Caco-2 (cell line): ENCODE data around the gene OR8H2. TPM values are rescaled to one million over a fixed set of nuclear protein-coding genes. Genes with fewer than 3 reads are reported as not detected.

Experiments used
- BruUV-seq: library from RNA; stranded (reverse); fragments of 400-500 nt; replicated peaks from 2 replicates; lab custom pipeline; 2021; lab: Mats Ljungman, UMichigan
- CTCF ChIA-PET: fragments of 300-600 bp; sonication (Branson Sonifier 250); formaldehyde crosslinking; loops from one replicate; lab custom pipeline; 2022; ENCODE audit warnings: antibody characterized with exemption; lab: Charles Lee
- POLR2A ChIA-PET: fragments of 300-600 bp; sonication (Branson Sonifier 250); formaldehyde crosslinking; loops from one replicate; lab custom pipeline; 2022; ENCODE audit warnings: antibody characterized with exemption; lab: Charles Lee
- DNase-seq, 2 experiments: peaks; one replicate each; pipeline versions ENCODE4 v3.0.0 to v3.0.0-alpha.2; 2020 to 2022
- H3K27me3 ChIP-seq: replicated peaks from 2 replicates; pipeline ENCODE4 v1.6.0; 2011; ENCODE audit warnings: low read length; ENCODE audit not compliant: control insufficient read depth, insufficient read depth
- H3K36me3 ChIP-seq: 2 replicates; pipeline ENCODE4 v1.5.1; 2011; ENCODE audit warnings: low read length; ENCODE audit not compliant: control insufficient read depth, insufficient read depth
- H3K4me1 ChIP-seq: fragments of 250-450 bp; sonication (Bioruptor Pico); 2 replicates; pipeline ENCODE4 v1.5.1; 2020; ENCODE audit warnings: mild to moderate bottlenecking
- H3K4me3 ChIP-seq: 2 replicates; pipeline ENCODE4 v1.5.1; 2011; ENCODE audit warnings: low read depth, mild to moderate bottlenecking, control low read depth, low read length
- H3K9me3 ChIP-seq: fragments of 250-450 bp; sonication (Bioruptor Pico); 2 replicates; pipeline ENCODE4 v1.5.1; 2020; ENCODE audit warnings: mild to moderate bottlenecking, moderate library complexity
- H3K27ac Mint-ChIP-seq: one replicate; pipeline ENCODE4 v1.8.0; 2022; ENCODE audit warnings: mixed read lengths; ENCODE audit not compliant: unreplicated experiment
- H3K27me3 Mint-ChIP-seq: one replicate; pipeline ENCODE4 v1.8.0; 2022; ENCODE audit warnings: mixed read lengths; ENCODE audit not compliant: insufficient read depth, unreplicated experiment
- H3K36me3 Mint-ChIP-seq: one replicate; pipeline ENCODE4 v1.8.0; 2022; ENCODE audit warnings: mild to moderate bottlenecking, mixed read lengths; ENCODE audit not compliant: insufficient read depth, unreplicated experiment
- H3K4me1 Mint-ChIP-seq: one replicate; pipeline ENCODE4 v1.8.0; 2022; ENCODE audit warnings: low read depth, mixed read lengths; ENCODE audit not compliant: unreplicated experiment
- H3K4me3 Mint-ChIP-seq: one replicate; pipeline ENCODE4 v1.8.0; 2022; ENCODE audit warnings: mild to moderate bottlenecking, moderate library complexity, mixed read lengths; ENCODE audit not compliant: unreplicated experiment
- H3K9me3 Mint-ChIP-seq: one replicate; pipeline ENCODE4 v1.8.0; 2022; ENCODE audit warnings: mixed read lengths; ENCODE audit not compliant: unreplicated experiment
- CTCF ChIP-seq, 2 experiments: fragments of 200-600 bp in 1 of 2; IDR thresholded peaks; 1 replicate in 1 of 2; 2 replicates in 1 of 2; pipeline versions ENCODE4 v1.5.1 to v1.8.0; 2011 to 2022; ENCODE audit warnings: antibody characterized with exemption in 1 of 2, control low read depth in 1 of 2, inconsistent platforms in 1 of 2, low read depth in 1 of 2, low read length in 1 of 2, mild to moderate bottlenecking in 1 of 2, moderate library complexity in 1 of 2; ENCODE audit not compliant: insufficient read depth in 1 of 2, severe bottlenecking in 1 of 2, unreplicated experiment in 1 of 2
- intact Hi-C: fragments of 100-400 bp; cut with micrococcal nuclease; formaldehyde crosslinking; loops from one replicate; pipeline ENCODE4 v1.10.0; 2022; ENCODE audit not compliant: unreplicated experiment
- total RNA-seq: library from RNA; stranded (reverse); gene quantifications from 2 replicates; pipeline ENCODE4 v1.2.3, GENCODE V29; 2022

The OR8H2 gene
- total RNA-seq, 1 experiment from 2014 or later: not detected

DNA sequence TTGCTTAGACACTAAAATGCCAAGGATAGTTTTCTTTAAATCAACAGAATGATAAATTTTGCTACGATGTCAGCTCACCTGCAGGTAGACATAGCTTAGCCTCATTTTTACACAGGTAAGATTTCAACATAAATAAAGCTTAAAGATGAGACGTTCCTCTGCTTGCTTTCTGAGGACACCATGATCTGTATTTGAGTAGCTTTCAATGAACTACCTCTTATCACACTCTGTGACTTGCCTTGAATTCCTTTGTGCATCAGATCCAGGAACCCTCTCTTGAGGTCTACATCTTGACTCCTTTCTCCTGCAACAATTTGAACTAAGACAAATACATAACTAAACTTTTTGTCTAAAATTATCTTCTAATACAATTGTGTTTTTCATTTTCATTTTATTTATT lies 36.5 kb upstream of the OR8H2 start:
- Mint-ChIP-seq H3K36me3 (no peaks in the 10 kb centered on the region), H3K27ac (peak overlapping the region; percentile 83), H3K4me1 (no peaks in the 10 kb centered on the region), H3K27me3 (no peaks in the 10 kb centered on the region), H3K4me3 (no peak overlapping the region), H3K9me3 (peaks cover 19% of the 10 kb centered on the region)
- TF ChIP-seq CTCF (IDR thresholded peaks at IDR 0.05; ENCODE audit: insufficient read depth in 1 of 2, low read depth in 1 of 2, low read length in 1 of 2, severe bottlenecking in 1 of 2, unreplicated experiment in 1 of 2): no peak
- Histone ChIP-seq H3K4me3 (no peak overlapping the region), H3K27me3 (no peaks in the 10 kb centered on the region), H3K36me3 (no peaks in the 10 kb centered on the region), H3K4me1 (peaks cover 40% of the 10 kb centered on the region), H3K9me3 (peaks cover 16% of the 10 kb centered on the region; the same call in 1 of the 2 replicates)
- BruUV-seq: no TSS peak
- peak; percentile 50 to 65 for DNase-seq
- CTCF ChIA-PET: interaction anchor here (0.8 kb wide), 1 partner anchor 111 kb away, joined by 3 read pairs; no protein-coding TSS in a partner anchor
- intact Hi-C loops: loop anchor here (1.0 to 5.0 kb wide), 4 partner anchors 9 to 111 kb away; no protein-coding TSS in a partner anchor
- POLR2A ChIA-PET: interaction anchor here (0.6 to 0.8 kb wide), 3 partner anchors 12 to 49 kb away, joined by 3 read pairs; no protein-coding TSS in a partner anchor

- H3K36me3 ChIP-seq: no peaks in the 10 kb centered on the region
- H3K9me3 Mint-ChIP-seq: peaks cover 10% of the 10 kb centered on the region
- H3K4me3 ChIP-seq: no peak overlapping the region
- no peaks in the 10 kb centered on the region for H3K36me3 Mint-ChIP-seq
- no peak overlapping the region for H3K4me3 Mint-ChIP-seq
- BruUV-seq: no TSS peak
- H3K9me3 ChIP-seq: no peaks in the 10 kb centered on the region
- intact Hi-C loops: loop anchor here (1.0 to 5.0 kb wide), 5 partner anchors 22 to 372 kb away; no protein-coding TSS in a partner anchor
- DNase-seq: no peak
- no peaks in the 10 kb centered on the region for H3K4me1 ChIP-seq
- H3K4me1 Mint-ChIP-seq: no peaks in the 10 kb centered on the region
- H3K27me3 Mint-ChIP-seq: no peaks in the 10 kb centered on the region
- ChIA-PET CTCF (no interaction called here), POLR2A (no interaction called here)
- H3K27ac Mint-ChIP-seq: no peak overlapping the region
- no peaks in the 10 kb centered on the region for H3K27me3 ChIP-seq
- peak in 1 of 2 experiments; percentile 47 for TF ChIP-seq CTCF (IDR thresholded peaks at IDR 0.05; ENCODE audit: insufficient read depth in 1 of 2, low read depth in 1 of 2, low read length in 1 of 2, severe bottlenecking in 1 of 2, unreplicated experiment in 1 of 2)
These were observed 13.8 kb upstream of the OR8H2 start for GRCh38 chr11:56089697-56090096.

GRCh38 chr11:56093008-56093407 lies 10.5 kb upstream of the OR8H2 start, which contains the start of gene OR8I2:
OR8I2 (plus strand) TSS chr11:56093308; CDS start chr11:56093308, 0 bp downstream.
- H3K36me3 Mint-ChIP-seq: no peaks in the 10 kb centered on the region
- H3K27ac Mint-ChIP-seq: no peak within 1 kb of the TSS
- peaks cover 9% of the 10 kb centered on the region for H3K9me3 Mint-ChIP-seq
- H3K4me1 Mint-ChIP-seq: no peaks in the 10 kb centered on the region
- no peak for TF ChIP-seq CTCF (IDR thresholded peaks at IDR 0.05; ENCODE audit: insufficient read depth in 1 of 2, low read depth in 1 of 2, low read length in 1 of 2, severe bottlenecking in 1 of 2, unreplicated experiment in 1 of 2)
- intact Hi-C loops: loop anchor here (5.0 kb wide), 1 partner anchor 376 kb away; no protein-coding TSS in a partner anchor
- H3K9me3 ChIP-seq: no peaks in the 10 kb centered on the region
- CTCF ChIA-PET: no interaction called here
- no peaks in the 10 kb centered on the region for H3K36me3 ChIP-seq
- H3K4me1 ChIP-seq: no peaks in the 10 kb centered on the region
- POLR2A ChIA-PET: no interaction called here
- BruUV-seq: no TSS peak
- no peak within 1 kb of the TSS for H3K4me3 ChIP-seq
- DNase-seq: no peak
- no peaks in the 10 kb centered on the region for H3K27me3 ChIP-seq
- H3K4me3 Mint-ChIP-seq: no peak within 1 kb of the TSS
- no peaks in the 10 kb centered on the region for H3K27me3 Mint-ChIP-seq
